GM12891 (cell line): ENCODE data around the gene NPHP1.

ENCODE experiments used
- PAX5 ChIP-seq: IDR thresholded peaks from 2 replicates; pipeline ENCODE4 v1.6.1; 2011; ENCODE audit warnings: low read length, moderate library complexity, mild to moderate bottlenecking; ENCODE audit not compliant: insufficient read depth, severe bottlenecking
- POLR2A ChIP-seq: IDR thresholded peaks from 2 replicates; pipeline ENCODE4 v1.6.1; 2011; ENCODE audit warnings: low read depth, low read length, control low read depth
- POLR2AphosphoS5 ChIP-seq: IDR thresholded peaks from 2 replicates; pipeline ENCODE4 v1.6.1; 2011; ENCODE audit warnings: low read depth, low read length, control low read depth
- SPI1 ChIP-seq: IDR thresholded peaks from 2 replicates; pipeline ENCODE4 v1.6.1; 2011; ENCODE audit warnings: low read depth, low read length, control low read depth

- no peak for TF ChIP-seq POLR2A
- no peak for TF ChIP-seq POLR2AphosphoS5
- no peak for TF ChIP-seq SPI1
- no peak for TF ChIP-seq PAX5
Measured at GRCh38 chr2:110216803-110217202, 12.0 kb upstream of the NPHP1 start.
